ENCODE results near the gene SLC7A14. TPM values are rescaled to one million over a fixed set of nuclear protein-coding genes. Genes with fewer than 3 reads are reported as not detected.

SLC7A14 gene
- total and polyA plus RNA-seq, 2 of the 13 experiments (the other 11 are each of a cell fraction or from before 2014, with no cell fraction given), result not detected

- TF ChIP-seq TRAFD1 (CRISPR knock-in tag; IDR thresholded peaks at IDR 0.05; ENCODE audit: borderline replicate concordance), result no peak
- no peak for TF ChIP-seq KDM4B (CRISPR knock-in tag; IDR thresholded peaks at IDR 0.05)
- TF ChIP-seq CEBPG (CRISPR knock-in tag; IDR thresholded peaks at IDR 0.05), result no peak
These were observed 43.2 kb downstream of the SLC7A14 start (continued) for GRCh38 chr3:170542704-170543103.

- in situ Hi-C loops (cut with HindIII; ENCODE audit: extremely low pct_ligation_motif_present, low pct_unique_long_range_greater_than_20kb), result no loop called here
These were observed 46.0 kb downstream of the SLC7A14 start for GRCh38 chr3:170539897-170540296.

More at GRCh38 chr3:170539897-170540296, 46.0 kb downstream of the SLC7A14 start:
- no peaks in the 10 kb centered on the region for H3K27me3 ChIP-seq (ENCODE audit: control insufficient read depth in 1 of 2, insufficient read depth in 2 of 2, low read length in 2 of 2)
- H3K4me2 ChIP-seq (ENCODE audit: low read depth, low read length), result no peak overlapping the region
- no peaks in the 10 kb centered on the region for H3K4me1 ChIP-seq (ENCODE audit: insufficient read depth, low read length)
- no peak for DNase-seq (ENCODE audit: low spot score)
- 4% methylated on average over 3 of the region's 3 CpGs for whole genome bisulfite sequencing (ENCODE audit: low lambda C conversion rate)
- H4K20me1 ChIP-seq (ENCODE audit: insufficient read depth, low read length), result no peaks in the 10 kb centered on the region
- no peak overlapping the region for H2AFZ ChIP-seq (ENCODE audit: low read length)
- no peaks in the 10 kb centered on the region for H3K36me3 ChIP-seq (replicated peaks in 1 of 2; ENCODE audit: control insufficient read depth in 1 of 2, insufficient read depth in 2 of 2, low read length in 2 of 2)
- ChIA-PET CTCF (ENCODE audit: low intra/inter-chr PET ratio, low total read pairs) (no interaction called here), POLR2A (no interaction called here)
- no peak overlapping the region for H3K4me3 ChIP-seq (replicated peaks in 1 of 3; ENCODE audit: insufficient read depth in 1 of 3, low read depth in 2 of 3, low read length in 3 of 3)
- no peak overlapping the region for H3K27ac ChIP-seq (ENCODE audit: extremely low read length, insufficient read depth, low read length)
- FAIRE-seq, result no peak
- no TSS peak for BruUV-seq (replicated peaks)
- no peak for ATAC-seq
- no peak overlapping the region for H3K9ac ChIP-seq (ENCODE audit: insufficient read depth, low read depth, low read length)
- H3K9me3 ChIP-seq (ENCODE audit: low read length), result no peaks in the 10 kb centered on the region
- H3K79me2 ChIP-seq (ENCODE audit: insufficient read depth, low read length), result no peaks in the 10 kb centered on the region
- TF ChIP-seq ESRRA (CRISPR knock-in tag; IDR thresholded peaks at IDR 0.05; ENCODE audit: low read depth) (no peak), TFE3 (CRISPR knock-in tag; IDR thresholded peaks at IDR 0.05) (no peak), TFDP2 (CRISPR knock-in tag; IDR thresholded peaks at IDR 0.05) (no peak), POLR2AphosphoS5 (IDR thresholded peaks at IDR 0.05; ENCODE audit: low read depth, low read length) (no peak), ZNF33B (CRISPR knock-in tag; IDR thresholded peaks at IDR 0.05) (no peak), ZBTB39 (CRISPR knock-in tag; IDR thresholded peaks at IDR 0.05) (no peak), HOXD1 (CRISPR knock-in tag; IDR thresholded peaks at IDR 0.05) (no peak)
- intact Hi-C loops (cut with micrococcal nuclease; ENCODE audit: unreplicated experiment), result no loop called here
